Measurements from ENCODE around the gene ADGRG6.

DNA sequence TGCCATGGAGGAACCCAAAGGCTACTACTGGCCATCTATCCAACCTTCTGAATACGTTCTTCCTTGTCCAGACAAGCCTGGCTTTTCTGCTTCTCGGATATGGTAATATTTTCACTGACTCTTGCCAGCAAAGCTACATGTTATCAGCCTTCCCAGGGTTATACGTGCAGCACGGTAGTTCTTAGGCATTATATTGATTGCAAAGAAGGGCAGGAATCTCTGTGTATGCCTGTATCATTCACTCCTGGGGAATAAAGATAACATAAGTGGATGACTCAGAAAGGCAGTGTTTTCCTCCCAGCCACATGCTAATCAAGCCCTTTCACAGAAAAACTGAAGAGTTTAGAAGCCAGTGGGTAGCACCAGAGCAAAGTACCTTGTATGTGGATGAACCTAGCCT lies 98.7 kb downstream of the ADGRG6 start:
- TF ChIP-seq, protein P1, sequence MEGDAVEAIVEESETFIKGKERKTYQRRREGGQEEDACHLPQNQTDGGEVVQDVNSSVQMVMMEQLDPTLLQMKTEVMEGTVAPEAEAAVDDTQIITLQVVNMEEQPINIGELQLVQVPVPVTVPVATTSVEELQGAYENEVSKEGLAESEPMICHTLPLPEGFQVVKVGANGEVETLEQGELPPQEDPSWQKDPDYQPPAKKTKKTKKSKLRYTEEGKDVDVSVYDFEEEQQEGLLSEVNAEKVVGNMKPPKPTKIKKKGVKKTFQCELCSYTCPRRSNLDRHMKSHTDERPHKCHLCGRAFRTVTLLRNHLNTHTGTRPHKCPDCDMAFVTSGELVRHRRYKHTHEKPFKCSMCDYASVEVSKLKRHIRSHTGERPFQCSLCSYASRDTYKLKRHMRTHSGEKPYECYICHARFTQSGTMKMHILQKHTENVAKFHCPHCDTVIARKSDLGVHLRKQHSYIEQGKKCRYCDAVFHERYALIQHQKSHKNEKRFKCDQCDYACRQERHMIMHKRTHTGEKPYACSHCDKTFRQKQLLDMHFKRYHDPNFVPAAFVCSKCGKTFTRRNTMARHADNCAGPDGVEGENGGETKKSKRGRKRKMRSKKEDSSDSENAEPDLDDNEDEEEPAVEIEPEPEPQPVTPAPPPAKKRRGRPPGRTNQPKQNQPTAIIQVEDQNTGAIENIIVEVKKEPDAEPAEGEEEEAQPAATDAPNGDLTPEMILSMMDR (conservative IDR thresholded peaks at IDR 0.05 in 1 of 2, IDR thresholded peaks at IDR 0.05 in 1 of 2; ENCODE audit: low read depth in 1 of 2, low read length in 2 of 2) = no peak
- TF ChIP-seq EZH2 (IDR thresholded peaks at IDR 0.05; ENCODE audit: low read length, missing control alignments) = no peak
